Right lobe of liver (tissue), 6 donors: ENCODE measurements around the gene LMBRD2. TPM values are rescaled to one million over a fixed set of nuclear protein-coding genes. Genes with fewer than 3 reads are reported as not detected.
A peak's percentile ranks its signal among the peaks of the same experiment; 100 is the strongest.

ENCODE experiments used
- ATAC-seq, 4 donors: fragments of 200-7000 bp; cut with Tn5 transposase; one replicate each; pipeline ENCODE4 v1.9.1; 2020; ENCODE audit warnings: mild to moderate bottlenecking in 4 of 4, moderate library complexity in 4 of 4
- DNase-seq, 3 donors: peaks; one replicate each; pipeline ENCODE4 v3.0.0-alpha.2; 2020
- H3K27ac ChIP-seq, 3 donors: fragments of 200-600 bp; one replicate each; pipeline ENCODE4 v1.8.0; 2022
- H3K27me3 ChIP-seq, 2 donors: fragments of 200-600 bp; one replicate each; pipeline ENCODE4 v1.8.0; 2022
- H3K36me3 ChIP-seq, 4 donors: fragments of 200-600 bp; sonication (generic) in 1 of 4; one replicate each; pipeline versions ENCODE4 v1.5.1 to v1.8.0; 2017 to 2022; ENCODE audit warnings: control low read depth in 1 of 4
- H3K4me1 ChIP-seq, 4 donors: fragments of 200-600 bp; sonication (generic) in 1 of 4; one replicate each; pipeline versions ENCODE4 v1.5.1 to v1.8.0; 2017 to 2022; ENCODE audit warnings: control low read depth in 1 of 4
- H3K4me3 ChIP-seq, 3 donors: fragments of 200-600 bp; one replicate each; pipeline ENCODE4 v1.8.0; 2022
- H3K9me3 ChIP-seq, 4 donors: fragments of 200-600 bp; sonication (generic) in 1 of 4; one replicate each; pipeline versions ENCODE4 v1.5.1 to v1.8.0; 2017 to 2022; ENCODE audit warnings: control low read depth in 1 of 4
- CTCF ChIP-seq, 4 donors: fragments of 200-600 bp in 3 of 4; fragments of 450-650 bp in 1 of 4; IDR thresholded peaks; one replicate each; pipeline versions ENCODE4 v1.5.1 to v1.8.0; 2016 to 2022; ENCODE audit warnings: antibody characterized with exemption in 4 of 4, mild to moderate bottlenecking in 2 of 4
- POLR2A ChIP-seq: fragments of 450-650 bp; IDR thresholded peaks from one replicate; pipeline ENCODE4 v1.6.1; 2017; ENCODE audit warnings: antibody characterized with exemption, mild to moderate bottlenecking
- WGBS: methylation state at CpG from one replicate; pipeline ENCODE4 v1.1.6; 2018; ENCODE audit warnings: low coverage, low lambda C conversion rate; ENCODE audit not compliant: insufficient coverage; ENCODE audit errors: missing lambda C conversion rate; 5-methylcytosine and 5-hydroxymethylcytosine counted together
- intact Hi-C, 2 donors: fragments of 100-400 bp; cut with DNase I; formaldehyde crosslinking; loops; one replicate each; pipeline versions ENCODE4 v1.11.2 to v1.14.1; 2022
- total RNA-seq, 6 experiments: library from RNA; depleted of rRNA in 2 of 6; stranded (reverse); fragments of >200 nt in 2 of 6; fragmentation: NEBNext Ultra II Directional in 3 of 6; extraction: Animal tissue kit (Norgen Biotek cat#: 25700) in 3 of 6; gene quantifications; one replicate each; pipeline versions ENCODE4 v1.1.0 to v1.2.4, GENCODE V29; 2016 to 2023
- donor health status: DM: no; HTN: yes; CAD: no.
- donor health status: DM: no; HTN: no; CAD: no.
- donor health status: DM: no; HTN: no; CAD: no.
- donor health status: DM: no; HTN: yes; CAD: no.
- donor health status: DM: no; HTN: yes; CAD: no.

LMBRD2 gene
- total RNA-seq, 6 experiments from 2014 or later, result 8.0 to 13.0 (median 10.5) TPM

- ATAC-seq (no peak), DNase-seq (no peak)
- intact Hi-C loops, result no loop called here
- no peaks in the 10 kb centered on the region for H3K27me3 ChIP-seq
- no peaks in the 10 kb centered on the region for H3K9me3 ChIP-seq
- H3K27ac ChIP-seq, result no peak overlapping the region
- TF ChIP-seq CTCF (IDR thresholded peaks at IDR 0.05), result no peak
- TF ChIP-seq POLR2A, result no peak
- H3K4me1 ChIP-seq, result no peaks in the 10 kb centered on the region
- no peaks in the 10 kb centered on the region for H3K36me3 ChIP-seq
- H3K4me3 ChIP-seq, result no peak overlapping the region
- WGBS, result 70% methylated on average over 2 of the region's 2 CpGs
Measured at GRCh38 chr5:36058776-36059175, 92.9 kb downstream of the LMBRD2 start.

GRCh38 chr5:36057386-36057785 is 94.3 kb downstream of the LMBRD2 start:
- Histone ChIP-seq H3K27me3 (no peaks in the 10 kb centered on the region), H3K4me1 (no peaks in the 10 kb centered on the region), H3K36me3 (no peaks in the 10 kb centered on the region), H3K4me3 (no peak overlapping the region), H3K9me3 (no peaks in the 10 kb centered on the region), H3K27ac (no peak overlapping the region)
- TF ChIP-seq CTCF (IDR thresholded peaks at IDR 0.05), result no peak
- TF ChIP-seq POLR2A, result no peak
- intact Hi-C loops, result no loop called here
- 44% methylated on average over 2 of the region's 2 CpGs for WGBS
- peak in 3 of 4 donors; percentile 21 to 52 (median 37) for ATAC-seq
- DNase-seq, result no peak

- 66% methylated on average over 4 of the region's 5 CpGs for WGBS
- ATAC-seq (peak in 1 of 4 donors; percentile 11), DNase-seq (no peak)
- Histone ChIP-seq H3K4me1 (no peaks in the 10 kb centered on the region), H3K9me3 (no peaks in the 10 kb centered on the region), H3K27me3 (no peaks in the 10 kb centered on the region), H3K27ac (no peak overlapping the region), H3K36me3 (no peaks in the 10 kb centered on the region), H3K4me3 (no peak overlapping the region)
- intact Hi-C loops, result no loop called here
- no peak for TF ChIP-seq CTCF (IDR thresholded peaks at IDR 0.05)
- no peak for TF ChIP-seq POLR2A
Measured at GRCh38 chr5:36056422-36056821, 95.3 kb downstream of the LMBRD2 start.

- peak in 1 of 4 donors; percentile 21 for ATAC-seq
Measured at GRCh38 chr5:36055984-36056383, 95.7 kb downstream of the LMBRD2 start.

More at GRCh38 chr5:36055984-36056383, 95.7 kb downstream of the LMBRD2 start:
- no peak overlapping the region for H3K27ac ChIP-seq
- WGBS, result 78% methylated on average over 5 of the region's 5 CpGs
- H3K9me3 ChIP-seq, result no peaks in the 10 kb centered on the region
- no peaks in the 10 kb centered on the region for H3K4me1 ChIP-seq
- intact Hi-C loops, result no loop called here
- H3K27me3 ChIP-seq, result no peaks in the 10 kb centered on the region
- H3K36me3 ChIP-seq, result no peaks in the 10 kb centered on the region
- TF ChIP-seq POLR2A (no peak), CTCF (IDR thresholded peaks at IDR 0.05) (no peak)
- H3K4me3 ChIP-seq, result no peak overlapping the region
- no peak for DNase-seq
